HG02759 (cell line): ENCODE data around the gene CSRP3.
"Not testable (repeated sequence)": the region's sequence is repeated elsewhere in the genome, so short reads cannot be mapped to it uniquely, and the experiment has no call there.

Experiments
- ATAC-seq: cut with Tn5 transposase; IDR thresholded peaks from one replicate; pipeline ENCODE4 v1.9.1; 2021; ENCODE audit warnings: mild to moderate bottlenecking, moderate library complexity; ENCODE audit not compliant: unreplicated experiment

CSRP3 gene

GRCh38 chr11:19136884-19137283, 64.9 kb downstream of the CSRP3 start:
- ATAC-seq: not testable (repeated sequence)

DNA sequence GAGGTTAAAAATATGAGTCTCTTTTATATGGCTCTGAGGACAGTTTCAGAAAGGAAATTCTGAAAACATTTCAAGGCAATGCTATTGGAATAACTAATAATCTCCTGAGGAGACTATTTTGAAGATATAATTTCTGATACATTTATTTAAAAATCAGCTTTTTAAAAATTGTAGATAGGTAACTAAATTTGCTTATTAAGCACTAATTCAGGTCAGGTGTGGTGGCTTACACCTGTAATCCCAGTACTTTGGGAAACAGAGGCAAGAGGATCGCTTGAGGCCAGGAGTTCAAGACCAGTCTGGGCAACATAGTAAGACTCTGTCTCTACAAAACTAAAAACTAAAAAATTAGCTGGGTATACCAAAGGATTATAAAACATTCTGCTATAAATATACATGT, 67.8 kb downstream of the CSRP3 start:
- no peak for ATAC-seq
